ENCODE data around the gene F5.

F5 gene

GRCh38 chr1:169623132-169623926 is 37.0 kb upstream of the F5 start:
- no peak for TF ChIP-seq CTCF (IDR thresholded peaks at IDR 0.05)

GRCh38 chr1:169620565-169620964 is 34.3 kb upstream of the F5 start:
- TF ChIP-seq CTCF (IDR thresholded peaks at IDR 0.05): no peak

GRCh38 chr1:169618367-169618766 is 32.1 kb upstream of the F5 start:
- no peak for TF ChIP-seq CTCF (IDR thresholded peaks at IDR 0.05)

- no peak for TF ChIP-seq CTCF (IDR thresholded peaks at IDR 0.05)
These were observed 29.5 kb upstream of the F5 start for GRCh38 chr1:169615803-169616202.

- TF ChIP-seq CTCF (IDR thresholded peaks at IDR 0.05): no peak
These were observed 24.6 kb upstream of the F5 start for GRCh38 chr1:169610858-169611257.

GRCh38 chr1:169610108-169610507 is 23.8 kb upstream of the F5 start:
- no peak for TF ChIP-seq CTCF (IDR thresholded peaks at IDR 0.05)

GRCh38 chr1:169608226-169608625 is 21.9 kb upstream of the F5 start:
- TF ChIP-seq CTCF (IDR thresholded peaks at IDR 0.05): no peak
